Measurements from ENCODE around the gene SEMA4D. TPM values are rescaled to one million over a fixed set of nuclear protein-coding genes. Genes with fewer than 3 reads are reported as not detected.

The SEMA4D gene
- total RNA-seq, 4 donors from 2014 or later: 23.6 to 77.0 (median 41.3) TPM

- ATAC-seq: no peak
- H3K4me1 ChIP-seq: peaks cover 17 to 27% of the 10 kb centered on the region in 2 donors
- in situ Hi-C loops (cut with MboI; ENCODE audit: low sequenced_read_pairs in 4 of 4) (no loop called here), intact Hi-C loops (cut with DNase I; ENCODE audit: low total_unique reads) (no loop called here)
- DNase-seq: peak; percentile 1 to 12
- H3K4me3 ChIP-seq: no peak overlapping the region
- H3K9me3 ChIP-seq: no peaks in the 10 kb centered on the region
- peaks cover 0 to 24% of the 10 kb centered on the region in 2 donors for H3K36me3 ChIP-seq
- no peaks in the 10 kb centered on the region for H3K27me3 ChIP-seq
- TF ChIP-seq POLR2A (IDR thresholded peaks at IDR 0.05) (no peak), CTCF (IDR thresholded peaks at IDR 0.05 in 4 of 5, conservative IDR thresholded peaks at IDR 0.05 in 1 of 5) (no peak)
- no peak overlapping the region for H3K27ac ChIP-seq
These were observed 133.8 kb downstream of the SEMA4D start for GRCh38 chr9:89363921-89364665.

- intact Hi-C loops (cut with DNase I; ENCODE audit: low total_unique reads): no loop called here
- no peak for ATAC-seq
- Histone ChIP-seq H3K36me3 (peaks cover 0 to 31% of the 10 kb centered on the region in 2 donors), H3K9me3 (no peaks in the 10 kb centered on the region), H3K4me1 (peaks cover 25 to 35% of the 10 kb centered on the region in 2 donors), H3K27me3 (no peaks in the 10 kb centered on the region), H3K4me3 (no peak overlapping the region), H3K27ac (no peak overlapping the region)
- peak in 1 of 2 donors; percentile 0 for DNase-seq
- in situ Hi-C loops (cut with MboI; ENCODE audit: low sequenced_read_pairs in 4 of 4): no loop called here
- TF ChIP-seq CTCF (IDR thresholded peaks at IDR 0.05 in 4 of 5, conservative IDR thresholded peaks at IDR 0.05 in 1 of 5): no peak
- no peak for TF ChIP-seq POLR2A (IDR thresholded peaks at IDR 0.05)
These were observed 134.6 kb downstream of the SEMA4D start for GRCh38 chr9:89363311-89363670.

GRCh38 chr9:89362647-89363310 lies 135.1 kb downstream of the SEMA4D start:
- intact Hi-C loops (cut with DNase I; ENCODE audit: low total_unique reads): no loop called here
- Histone ChIP-seq H3K4me3 (no peak overlapping the region), H3K27ac (peak overlapping the region in 1 of 4 donors; percentile 31), H3K27me3 (no peaks in the 10 kb centered on the region), H3K9me3 (no peaks in the 10 kb centered on the region), H3K36me3 (peaks cover 0 to 36% of the 10 kb centered on the region in 2 donors), H3K4me1 (peaks cover 27 to 36% of the 10 kb centered on the region in 2 donors)
- ATAC-seq (no peak), DNase-seq (peak; percentile 1 to 15)
- in situ Hi-C loops (cut with MboI; ENCODE audit: low sequenced_read_pairs in 4 of 4): no loop called here
- TF ChIP-seq POLR2A (IDR thresholded peaks at IDR 0.05): no peak
- TF ChIP-seq CTCF (IDR thresholded peaks at IDR 0.05 in 4 of 5, conservative IDR thresholded peaks at IDR 0.05 in 1 of 5): no peak

- intact Hi-C loops (cut with DNase I; ENCODE audit: low total_unique reads): no loop called here
- Histone ChIP-seq H3K27ac (peak overlapping the region in 2 of 4 donors; percentile 80 to 87), H3K36me3 (peaks cover 0 to 44% of the 10 kb centered on the region in 2 donors), H3K4me3 (no peak overlapping the region), H3K4me1 (peaks cover 27 to 36% of the 10 kb centered on the region in 2 donors), H3K27me3 (no peaks in the 10 kb centered on the region), H3K9me3 (no peaks in the 10 kb centered on the region)
- in situ Hi-C loops (cut with MboI; ENCODE audit: low sequenced_read_pairs in 4 of 4): no loop called here
- DNase-seq (peak in 1 of 2 donors; percentile 12), ATAC-seq (no peak)
- TF ChIP-seq CTCF (IDR thresholded peaks at IDR 0.05 in 4 of 5, conservative IDR thresholded peaks at IDR 0.05 in 1 of 5) (no peak), POLR2A (IDR thresholded peaks at IDR 0.05) (no peak)
These were observed 135.9 kb downstream of the SEMA4D start for GRCh38 chr9:89361816-89362646.

Measured in gastrocnemius medialis (tissue), 4 donors.